IPS-NIHi7 (cell line): ENCODE measurements around the gene ARL17A.
"Not testable (repeated sequence)": the region's sequence is repeated elsewhere in the genome, so short reads cannot be mapped to it uniquely, and the experiment has no call there.

ENCODE experiments used
- DNase-seq: peaks from one replicate; pipeline ENCODE4 v3.0.0; 2012; ENCODE audit warnings: mixed read lengths; ENCODE audit errors: extremely low spot score

The ARL17A gene

DNA sequence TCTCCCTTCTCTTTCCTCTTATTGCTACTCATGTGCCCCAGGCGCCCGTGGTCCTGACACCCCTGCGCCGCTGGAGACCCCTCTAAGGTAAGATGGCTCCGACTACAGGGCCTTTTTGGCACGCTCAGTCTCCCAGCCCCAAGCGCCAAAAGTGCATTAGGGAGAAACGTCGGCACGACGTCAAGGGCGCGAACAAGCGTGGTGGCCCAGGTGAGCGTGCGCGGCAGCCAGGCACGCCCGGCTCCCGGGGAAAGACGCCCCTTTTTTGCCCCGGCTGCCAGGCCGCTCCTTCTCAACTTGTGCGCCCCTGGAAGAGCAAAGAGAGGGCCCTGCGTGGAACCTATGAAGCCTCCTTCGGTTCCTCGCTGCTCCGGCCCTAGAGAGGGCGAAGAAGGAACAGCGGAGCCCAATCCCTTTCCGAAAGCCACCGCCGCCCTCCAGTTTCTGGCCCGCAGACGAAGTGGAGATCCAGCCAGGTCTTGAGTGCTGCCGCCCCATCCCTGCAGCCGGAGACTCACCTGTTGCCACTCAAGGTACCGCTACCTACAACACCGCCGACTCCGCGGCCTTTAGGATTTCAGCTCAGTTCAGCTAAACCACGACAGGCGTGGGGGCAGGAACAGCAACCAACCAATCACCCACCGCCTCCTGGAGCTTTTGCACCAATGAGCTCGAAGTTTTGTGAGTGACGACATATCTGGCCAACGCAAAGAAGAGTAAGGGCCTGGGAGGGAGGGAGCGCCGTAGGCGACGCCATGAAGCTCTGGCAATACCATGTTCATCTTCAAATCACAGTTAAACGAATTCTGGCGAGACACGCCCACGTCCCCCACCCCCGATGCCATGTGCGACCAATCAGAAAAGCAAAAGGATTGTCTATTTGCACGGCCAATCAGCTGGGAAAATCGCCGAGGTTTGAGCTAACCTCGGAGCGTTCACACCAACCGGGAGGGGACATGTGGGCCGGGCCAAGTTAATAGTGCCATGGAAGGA, at the start of gene ARL17A:
ARL17A (minus strand) TSS at position 609 of the 993 bp plus-strand sequence. CDS start 3,369 bp downstream, outside the sequence.
- DNase-seq: not testable (repeated sequence)

DNA sequence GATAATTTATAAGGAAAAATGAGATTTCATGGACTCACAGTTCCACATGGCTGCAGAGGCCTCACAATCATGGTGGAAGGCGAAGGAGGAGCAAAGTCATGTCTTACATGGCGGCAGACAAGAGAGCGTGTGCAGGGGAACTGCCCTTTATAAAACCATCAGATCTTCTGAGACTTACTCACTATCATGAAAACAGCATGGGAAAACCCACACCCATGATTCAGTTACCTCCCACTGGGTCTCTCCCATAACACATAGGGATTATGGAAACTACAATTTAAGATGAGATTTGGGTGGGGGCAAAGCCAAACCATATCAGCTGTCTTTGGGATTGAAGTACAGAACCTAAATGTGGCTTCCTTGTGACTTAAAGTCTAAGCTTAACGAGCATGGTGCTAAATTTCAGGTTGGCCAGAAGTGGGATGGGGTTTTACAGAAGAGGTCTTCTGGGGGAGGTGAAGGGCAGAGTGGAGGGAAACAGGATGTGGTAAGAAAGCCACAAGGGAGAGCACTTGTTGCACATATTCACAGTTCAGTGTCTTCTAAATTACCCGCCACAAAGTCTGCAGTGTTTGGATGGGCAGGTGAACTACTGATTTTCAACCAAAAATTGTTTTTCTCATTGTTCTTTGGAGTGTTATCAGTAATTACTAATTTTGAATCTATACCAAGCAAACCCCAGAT, 49.4 kb upstream of the ARL17A start:
- not testable (repeated sequence) for DNase-seq

DNA sequence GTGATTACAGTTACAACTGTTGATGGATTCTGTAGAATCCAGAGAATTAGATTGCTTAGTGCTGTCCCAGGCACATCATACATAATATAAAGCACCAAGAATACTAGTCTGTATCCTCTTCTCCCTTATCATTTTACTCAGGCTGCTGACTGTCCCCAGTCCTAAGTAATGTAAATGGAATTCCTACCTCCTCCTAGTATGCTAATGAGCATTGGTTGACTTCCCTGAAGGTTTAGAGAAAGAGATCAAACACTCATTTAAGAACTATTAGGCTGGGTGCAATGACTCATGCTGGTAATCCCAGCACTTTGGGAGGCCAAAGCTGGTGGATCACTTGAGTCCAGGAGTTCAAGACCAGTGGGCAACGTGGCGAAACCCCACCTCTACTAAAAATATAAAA, 48.0 kb upstream of the ARL17A start:
- not testable (repeated sequence) for DNase-seq

DNA sequence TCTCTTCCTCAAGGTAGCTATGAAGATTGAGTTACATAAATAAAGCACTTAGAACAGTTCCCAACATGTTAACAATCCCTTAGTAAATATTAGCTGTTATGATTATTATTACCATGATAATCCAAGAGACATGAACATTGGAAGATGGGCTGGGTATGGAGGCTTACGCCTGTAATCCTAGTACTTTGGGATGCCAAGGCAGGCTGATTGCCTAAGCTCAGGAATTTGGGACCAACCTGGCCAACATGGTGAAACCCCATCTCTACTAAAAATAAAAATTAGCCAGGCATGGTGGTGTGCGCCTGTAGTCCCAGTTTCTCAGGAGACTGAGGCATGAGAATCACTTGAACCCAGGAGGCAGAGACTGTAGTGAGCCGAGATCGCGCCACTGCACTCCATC, 45.2 kb upstream of the ARL17A start:
- not testable (repeated sequence) for DNase-seq

DNA sequence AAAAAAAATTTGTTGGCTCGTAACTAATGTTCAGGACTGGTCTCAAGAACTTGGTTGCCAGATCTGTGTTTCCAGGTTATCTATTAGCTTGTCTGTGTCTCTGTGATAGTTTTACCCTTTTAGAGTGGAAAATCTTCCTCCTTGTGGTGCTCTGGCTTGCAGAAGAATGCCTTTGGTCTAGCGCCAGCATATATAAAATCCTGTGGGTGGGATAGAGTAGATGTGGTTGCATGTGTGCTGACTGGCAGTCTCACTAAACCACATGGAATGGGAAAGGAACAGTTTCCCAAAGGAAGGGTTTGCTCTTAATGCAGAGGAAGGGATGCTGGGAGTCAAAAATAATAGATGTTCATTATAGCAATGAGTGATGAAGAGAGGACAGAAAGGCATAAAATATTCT, 44.3 kb upstream of the ARL17A start:
- not testable (repeated sequence) for DNase-seq

DNA sequence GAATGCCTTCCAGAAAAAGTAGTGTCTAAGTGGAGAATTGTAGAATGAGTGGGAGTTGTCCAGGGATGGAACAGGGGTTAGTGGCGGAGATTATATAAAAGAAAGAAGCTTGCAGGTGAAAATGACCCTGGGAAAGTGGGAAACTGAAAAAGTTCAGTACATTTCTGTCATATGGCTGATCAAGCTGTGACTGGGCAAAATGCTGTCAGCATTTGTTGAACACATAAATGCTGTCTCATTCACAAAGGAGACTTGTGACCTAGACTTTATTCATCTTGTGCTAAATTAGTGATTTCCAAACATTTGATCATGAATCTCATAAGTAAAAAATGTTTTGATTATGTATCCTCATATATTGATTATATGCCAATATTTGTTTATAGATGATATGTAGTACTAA, 39.5 kb upstream of the ARL17A start:
- DNase-seq: not testable (repeated sequence)

DNA sequence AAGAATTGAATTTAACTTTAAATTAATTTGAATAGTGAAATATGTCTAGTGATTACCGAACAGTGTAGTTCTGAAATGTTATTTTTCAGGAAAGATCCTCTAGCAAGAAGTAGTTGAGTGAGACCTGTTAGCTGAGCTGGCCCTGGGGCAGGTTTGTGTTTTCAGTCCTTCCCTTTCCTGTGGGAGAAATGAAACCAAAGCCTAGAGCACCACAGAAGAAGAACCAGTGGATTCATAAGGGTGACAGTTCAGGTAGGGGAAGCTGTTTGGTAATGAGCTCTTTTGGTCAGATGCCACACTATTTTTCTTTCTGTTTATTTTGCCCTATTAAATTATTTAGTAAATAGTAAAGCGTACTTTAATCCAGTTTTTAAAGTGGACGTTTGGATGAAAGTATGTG, 37.6 kb upstream of the ARL17A start:
- not testable (repeated sequence) for DNase-seq

DNA sequence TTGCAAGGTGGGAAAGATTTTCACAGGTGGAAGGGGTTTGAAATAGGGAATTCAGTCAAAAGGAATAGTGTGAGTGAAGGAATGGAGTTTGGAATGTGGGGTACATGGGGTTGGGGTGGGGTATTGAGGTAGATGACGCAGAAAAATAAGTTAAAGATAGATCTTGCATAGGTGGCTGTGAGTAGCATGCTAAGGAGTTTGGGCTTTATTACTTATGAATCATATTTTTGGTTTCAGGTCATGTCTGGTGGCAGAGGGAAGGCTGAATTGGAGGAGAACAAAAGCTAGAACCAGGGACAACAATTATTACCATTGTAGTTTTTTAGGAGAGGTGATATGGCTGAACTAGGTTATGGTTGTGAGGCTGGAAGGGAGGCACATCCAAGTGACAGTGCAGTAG, 34.4 kb upstream of the ARL17A start:
- DNase-seq: not testable (repeated sequence)

DNA sequence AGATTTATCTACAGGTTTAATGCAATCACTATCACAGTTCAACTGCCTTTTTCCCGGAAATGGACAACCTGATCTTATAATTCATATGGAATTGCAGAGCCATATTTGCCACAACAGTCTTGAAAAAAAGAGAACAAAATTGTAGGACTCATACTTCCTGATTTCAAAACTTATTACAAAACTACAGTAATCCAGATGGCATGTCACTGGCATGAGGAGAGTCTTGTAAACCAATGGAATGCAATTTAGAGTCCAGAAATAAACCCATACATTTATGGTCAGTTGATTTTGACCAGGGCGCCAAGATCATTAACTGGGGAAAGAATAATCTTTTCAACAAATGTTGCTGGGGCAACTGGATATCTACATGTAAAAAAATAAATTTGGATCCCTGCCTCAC, 31.8 kb upstream of the ARL17A start:
- not testable (repeated sequence) for DNase-seq

DNA sequence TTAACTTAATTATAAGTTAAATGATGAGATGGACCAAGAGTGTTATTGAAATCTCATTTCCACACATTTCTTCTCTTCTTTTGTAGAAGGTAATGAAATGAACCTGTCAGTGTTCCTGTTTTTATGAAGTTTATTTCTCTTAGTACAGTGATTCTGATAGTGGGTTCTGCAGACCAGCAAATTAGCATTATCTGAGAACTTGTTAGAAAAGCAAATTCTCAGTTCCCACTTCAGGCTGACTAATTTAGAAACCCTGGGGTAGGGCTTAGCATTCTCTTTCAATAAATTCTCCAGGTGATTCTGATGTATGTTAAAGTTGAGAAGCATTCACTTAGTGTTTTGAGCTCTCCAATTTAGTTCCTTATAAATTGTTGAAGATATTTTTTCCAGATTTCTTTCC, 23.6 kb upstream of the ARL17A start:
- DNase-seq: not testable (repeated sequence)

DNA sequence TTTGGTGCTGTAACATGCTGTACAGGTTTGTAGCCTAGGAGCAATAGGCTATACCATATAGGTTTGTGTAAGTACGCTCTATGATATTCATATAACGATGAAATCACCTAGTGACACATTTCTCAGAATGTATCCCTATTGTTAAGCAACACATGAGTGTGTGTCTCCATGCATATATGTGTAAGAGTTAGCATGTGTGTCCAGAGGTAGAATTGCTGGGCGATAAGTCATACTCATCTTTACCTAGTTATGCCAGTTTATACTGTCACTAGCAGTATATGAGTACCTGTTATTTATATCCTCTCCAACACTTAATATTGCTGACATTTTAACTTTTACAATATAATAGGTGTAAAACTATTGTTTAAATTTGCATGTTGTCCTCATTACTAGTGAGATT, 21.3 kb upstream of the ARL17A start:
- DNase-seq: not testable (repeated sequence)

DNA sequence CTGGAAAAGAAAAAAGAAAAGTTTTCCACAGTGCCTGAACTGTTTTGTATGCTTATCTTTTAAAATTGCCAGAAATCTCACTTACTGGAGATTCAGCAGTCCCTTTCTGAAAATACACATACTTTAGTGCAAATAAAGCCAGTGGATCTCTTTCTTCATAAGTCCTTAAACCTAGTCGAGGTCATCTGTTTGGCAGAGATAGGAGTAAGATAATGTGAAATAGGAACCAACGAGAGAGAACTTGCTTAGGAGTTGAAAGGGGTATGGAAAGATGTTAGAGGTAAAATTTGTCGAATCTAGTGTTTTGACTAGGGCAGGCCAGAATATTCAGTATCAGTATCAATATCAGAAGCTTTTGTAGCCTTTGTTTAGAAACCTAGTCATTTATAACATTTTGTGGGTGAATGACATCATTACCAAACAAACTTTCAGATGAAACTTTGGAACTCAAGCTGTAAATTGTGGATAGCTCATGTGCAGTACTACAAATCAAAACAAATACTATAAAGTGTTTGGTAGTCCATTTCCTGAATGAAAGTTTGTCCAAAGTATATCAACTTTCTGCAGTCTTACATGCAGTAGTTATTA, 18.9 kb upstream of the ARL17A start:
- not testable (repeated sequence) for DNase-seq

DNA sequence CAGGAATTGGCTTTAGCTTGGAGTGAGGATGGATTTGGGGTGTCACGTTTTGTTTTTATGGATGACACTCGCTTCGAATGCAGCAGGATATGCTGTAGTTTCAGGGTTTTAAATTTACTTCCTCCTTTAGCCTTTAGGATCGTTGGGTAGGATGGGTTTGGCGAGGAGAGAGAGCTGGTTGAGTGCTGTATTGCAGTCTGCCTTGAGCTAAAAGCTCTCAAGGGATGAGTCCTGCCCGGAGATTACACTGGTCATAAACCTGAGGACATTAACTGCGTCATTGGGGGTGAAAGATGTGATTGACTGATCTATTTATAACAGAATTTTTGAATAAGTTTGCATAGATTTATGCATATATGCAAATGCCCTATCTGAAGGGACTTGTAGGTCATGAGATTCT, 11.8 kb upstream of the ARL17A start:
- DNase-seq: not testable (repeated sequence)

DNA sequence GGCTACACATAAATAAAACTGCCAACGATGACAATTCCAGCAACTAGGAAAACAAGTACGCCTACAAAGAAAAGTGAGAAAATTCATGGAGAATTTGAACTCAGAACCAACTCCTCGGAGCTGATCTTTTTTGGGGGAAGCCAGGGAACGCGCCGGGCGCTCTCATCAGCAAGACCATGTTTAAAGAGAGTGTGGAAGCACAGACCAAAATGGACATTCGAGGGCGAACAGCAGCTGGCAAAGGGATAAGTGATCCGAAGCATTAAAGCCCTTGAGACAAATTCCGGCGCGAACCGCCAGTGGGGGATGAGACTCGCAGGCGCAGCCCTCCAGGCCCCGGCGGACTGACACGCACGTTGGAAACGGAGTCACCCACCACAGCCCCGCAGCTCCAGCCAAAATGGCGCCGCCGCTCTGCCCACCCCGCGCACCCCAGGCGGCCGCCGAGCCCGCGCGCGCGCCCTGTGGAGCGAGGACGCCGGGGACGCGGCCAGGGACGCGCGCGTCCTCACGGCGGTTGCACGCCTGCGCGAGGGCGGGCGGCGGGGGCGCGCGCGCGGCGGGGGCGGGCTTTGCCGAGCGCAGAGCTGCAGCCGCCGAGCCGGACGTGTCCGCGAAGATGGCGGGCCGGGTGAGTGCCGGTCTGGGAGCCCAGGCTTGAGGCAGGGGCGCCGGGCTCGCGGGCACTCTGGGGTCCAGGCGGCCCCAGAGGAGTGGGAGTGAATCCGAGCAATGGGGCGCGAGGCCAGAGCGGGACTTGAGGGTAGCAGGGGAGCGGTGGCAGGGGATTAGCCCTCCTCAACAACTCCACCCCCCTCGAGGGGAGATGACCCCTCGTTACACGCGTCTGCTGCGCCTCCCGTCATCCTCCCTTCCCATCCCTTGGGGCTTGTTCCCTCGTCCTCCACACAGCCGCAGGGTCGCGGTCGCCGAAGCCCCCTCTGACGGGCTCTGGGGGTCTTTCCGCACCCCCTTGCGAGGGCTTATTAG, 11.0 kb upstream of the ARL17A start, which contains the start of gene NSF:
NSF (plus strand) TSS at position 513 of the 990 bp plus-strand sequence; CDS start at position 620, 107 bp downstream.
- not testable (repeated sequence) for DNase-seq

DNA sequence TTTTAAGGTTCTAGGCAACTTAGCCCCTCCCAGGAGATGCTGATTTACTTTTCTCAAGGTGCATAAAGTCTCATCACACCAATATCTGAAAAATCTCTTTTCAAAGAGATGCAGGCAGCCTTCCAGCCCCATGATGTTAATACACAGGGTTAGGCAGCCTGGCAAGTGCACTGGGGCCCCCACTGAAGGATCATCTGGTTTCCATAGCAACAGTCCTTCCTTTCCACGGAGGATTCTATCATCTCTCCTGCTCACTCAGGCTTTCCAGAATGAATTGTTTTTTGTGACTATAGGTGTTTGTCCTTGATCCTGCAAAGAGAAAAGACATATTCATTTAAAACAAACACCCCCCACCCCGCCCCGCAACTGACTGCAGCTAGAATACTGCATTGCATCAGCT, 6.0 kb upstream of the ARL17A start:
- DNase-seq: not testable (repeated sequence)

DNA sequence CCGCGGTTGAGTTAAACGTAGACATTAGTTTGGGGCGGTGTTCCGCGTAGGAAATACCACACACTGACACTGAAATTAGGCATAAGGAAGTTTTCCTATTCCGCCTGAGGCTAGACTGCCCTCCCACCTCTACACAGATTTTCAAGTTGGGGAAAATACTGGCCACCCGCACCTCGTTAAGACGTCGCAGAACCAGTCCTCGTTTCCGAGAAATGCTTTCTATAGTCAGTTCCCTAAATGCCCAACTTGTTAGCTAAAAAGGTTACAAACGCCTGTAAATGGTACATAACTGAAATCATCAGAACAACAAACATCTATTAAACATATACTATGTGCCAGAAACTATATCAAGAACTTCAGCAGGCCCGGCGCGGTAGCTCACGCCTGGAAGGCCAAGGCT, 591 bp upstream of the ARL17A start:
- not testable (repeated sequence) for DNase-seq

DNA sequence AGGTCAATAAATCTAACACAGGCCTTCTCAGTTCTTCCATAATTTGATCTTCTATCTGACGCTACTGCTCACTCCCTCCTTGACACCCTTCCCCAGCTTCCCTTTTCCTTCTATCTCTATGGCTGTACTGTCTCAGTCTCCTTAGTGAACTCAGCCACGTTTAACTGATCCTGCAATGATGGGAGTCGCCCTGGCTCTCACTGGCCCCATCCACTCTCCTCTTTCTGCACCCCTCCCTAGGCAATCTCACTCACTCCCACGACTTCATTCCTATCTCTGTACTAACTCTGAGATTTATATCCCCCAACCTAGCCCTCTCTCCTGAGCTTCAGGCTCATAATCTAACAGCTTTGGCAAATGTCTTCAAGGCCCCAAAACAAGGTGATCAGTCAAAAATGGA, 7.7 kb downstream of the ARL17A start:
- DNase-seq: not testable (repeated sequence)

DNA sequence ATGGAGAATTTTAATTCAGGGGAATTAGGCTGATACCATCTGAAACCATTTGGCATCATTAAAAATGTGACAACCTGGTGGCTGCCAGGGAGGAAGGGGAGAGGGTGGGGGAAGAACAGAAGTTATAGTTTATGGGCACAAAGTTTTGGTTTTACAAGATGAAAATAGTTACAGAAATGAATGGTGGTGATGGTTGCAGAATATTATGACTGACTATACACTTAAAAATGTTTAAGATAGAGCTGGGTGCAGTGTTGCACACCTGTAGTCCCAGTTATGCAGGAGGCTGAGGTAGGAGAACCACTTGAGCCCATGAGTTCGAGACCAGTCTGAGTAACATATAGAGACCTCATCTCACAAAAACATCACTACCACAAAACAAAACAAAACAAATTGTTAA, 12.5 kb downstream of the ARL17A start:
- not testable (repeated sequence) for DNase-seq

DNA sequence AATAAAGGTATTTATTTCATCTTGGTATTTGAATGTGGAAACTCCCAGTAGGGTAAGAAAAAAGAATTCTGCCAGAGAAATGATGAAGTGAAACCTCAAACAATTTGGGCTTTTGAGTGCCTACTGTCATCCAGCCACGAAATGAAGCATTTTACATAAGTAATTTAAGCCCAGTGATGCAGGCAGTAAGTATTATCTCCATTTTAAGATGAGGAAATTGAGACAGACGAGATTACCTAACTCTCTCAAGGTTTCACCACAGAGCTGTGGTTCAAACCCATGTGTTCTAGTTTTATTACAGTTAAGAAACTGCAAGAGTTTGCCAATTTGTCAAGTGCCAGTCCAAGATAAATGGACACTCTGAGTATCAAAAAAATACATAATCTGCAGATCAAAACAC, 13.2 kb downstream of the ARL17A start:
- DNase-seq: not testable (repeated sequence)

DNA sequence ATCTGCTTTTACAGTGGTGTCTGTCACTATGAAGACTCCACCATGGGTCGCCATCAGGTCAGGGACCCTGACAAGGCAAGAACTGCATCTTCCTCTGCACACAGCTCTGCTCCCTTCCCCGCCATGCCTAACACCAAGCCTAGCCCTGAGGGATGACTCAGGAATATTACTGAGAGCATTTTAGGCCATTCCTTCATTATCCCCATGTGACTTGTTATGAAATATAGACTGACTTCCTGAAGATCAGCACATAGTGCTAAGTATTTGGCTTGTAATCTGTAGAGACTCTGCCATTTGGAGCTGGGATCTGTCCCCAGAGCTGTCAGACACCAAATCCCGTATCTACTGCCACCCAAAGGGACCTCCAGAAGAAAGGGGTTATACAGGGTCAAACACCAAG, 19.4 kb downstream of the ARL17A start:
- not testable (repeated sequence) for DNase-seq

DNA sequence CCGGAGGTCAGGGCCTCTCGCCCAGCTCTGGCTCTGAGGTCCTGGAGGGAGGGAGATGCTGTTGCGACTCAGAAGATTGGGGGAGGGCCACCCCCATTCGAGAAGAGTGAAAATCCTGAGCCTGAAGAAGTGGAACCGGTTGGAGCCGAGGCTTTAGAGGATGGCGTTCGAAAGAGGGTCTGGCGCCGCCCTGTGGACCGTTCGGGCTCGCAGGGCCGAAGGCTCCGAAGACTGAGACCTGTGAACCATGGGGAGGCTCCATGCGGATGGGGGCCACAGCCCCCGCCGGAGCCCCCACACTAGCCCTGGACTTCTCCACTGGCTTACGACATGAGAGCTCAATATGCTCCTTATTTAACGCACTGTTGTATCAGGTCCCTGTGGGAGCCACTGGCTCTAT, 20.3 kb downstream of the ARL17A start:
- not testable (repeated sequence) for DNase-seq
